Hepatic stellate cell (primary cell): Measurements from ENCODE around the gene RTF1.

Experiments
- DNase-seq: peaks from one replicate; pipeline ENCODE4 v3.0.0; 2011; ENCODE audit warnings: low spot score

RTF1 gene

GRCh38 chr15:41505776-41506175 lies 88.9 kb downstream of the RTF1 start:
- DNase-seq = no peak

GRCh38 chr15:41506796-41507341 lies 90.0 kb downstream of the RTF1 start:
- DNase-seq = no peak

- DNase-seq = no peak
These were observed 91.0 kb downstream of the RTF1 start for GRCh38 chr15:41507820-41508290.

- no peak for DNase-seq
These were observed 93.8 kb downstream of the RTF1 start for GRCh38 chr15:41510728-41511127.

GRCh38 chr15:41511331-41511898 lies 94.5 kb downstream of the RTF1 start:
- no peak for DNase-seq

GRCh38 chr15:41511899-41512369 lies 95.0 kb downstream of the RTF1 start:
- no peak for DNase-seq

- DNase-seq = no peak
These were observed 95.6 kb downstream of the RTF1 start for GRCh38 chr15:41512512-41512939.

- no peak for DNase-seq
These were observed 96.1 kb downstream of the RTF1 start for GRCh38 chr15:41512940-41513505.

- DNase-seq = no peak
These were observed 96.8 kb downstream of the RTF1 start, which contains the start of gene LTK for GRCh38 chr15:41513506-41514227. Gene LTK, minus strand, starts transcription at chr15:41513827. Its CDS starts 118 bp downstream, at chr15:41513709.

GRCh38 chr15:41517895-41518449 lies 101.1 kb downstream of the RTF1 start:
- DNase-seq = no peak

GRCh38 chr15:41520636-41521035 lies 103.7 kb downstream of the RTF1 start:
- DNase-seq = no peak

GRCh38 chr15:41521614-41522013 lies 104.7 kb downstream of the RTF1 start:
- DNase-seq = no peak

GRCh38 chr15:41523097-41523496 lies 106.2 kb downstream of the RTF1 start:
- no peak for DNase-seq

GRCh38 chr15:41530363-41530956 lies 113.6 kb downstream of the RTF1 start:
- no peak for DNase-seq
